SW 1271 (cell line): Measurements from ENCODE around the gene SH3YL1.
"Not testable (repeated sequence)": the region's sequence is repeated elsewhere in the genome, so short reads cannot be mapped to it uniquely, and the experiment has no call there.

Experiments
- DNase-seq, 2 experiments: peaks; one replicate each; lab custom pipeline; 2025; lab: John Stamatoyannopoulos, UW

Gene SH3YL1

GRCh38 chr2:177733-178132, 86.1 kb downstream of the SH3YL1 start:
- no peak for DNase-seq

DNA sequence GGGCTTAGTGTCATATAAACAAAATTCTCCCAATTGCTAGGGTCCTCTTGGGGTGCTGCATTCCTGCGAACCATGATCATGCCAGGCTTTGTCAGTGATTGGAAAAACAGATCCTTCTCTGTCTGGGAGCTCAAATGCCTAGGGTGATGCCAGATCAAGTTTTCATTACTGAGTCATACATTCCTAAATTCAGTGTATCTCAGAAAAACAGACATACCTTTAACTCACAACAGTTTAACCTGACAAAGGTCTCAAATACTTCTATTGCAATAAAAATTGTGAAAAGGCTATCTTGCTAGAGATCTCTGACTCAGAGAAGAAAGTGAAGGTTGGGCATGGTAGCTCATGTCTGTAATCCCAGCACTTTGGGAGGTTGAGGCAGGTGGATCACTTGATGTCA, 86.9 kb downstream of the SH3YL1 start:
- no peak for DNase-seq

DNA sequence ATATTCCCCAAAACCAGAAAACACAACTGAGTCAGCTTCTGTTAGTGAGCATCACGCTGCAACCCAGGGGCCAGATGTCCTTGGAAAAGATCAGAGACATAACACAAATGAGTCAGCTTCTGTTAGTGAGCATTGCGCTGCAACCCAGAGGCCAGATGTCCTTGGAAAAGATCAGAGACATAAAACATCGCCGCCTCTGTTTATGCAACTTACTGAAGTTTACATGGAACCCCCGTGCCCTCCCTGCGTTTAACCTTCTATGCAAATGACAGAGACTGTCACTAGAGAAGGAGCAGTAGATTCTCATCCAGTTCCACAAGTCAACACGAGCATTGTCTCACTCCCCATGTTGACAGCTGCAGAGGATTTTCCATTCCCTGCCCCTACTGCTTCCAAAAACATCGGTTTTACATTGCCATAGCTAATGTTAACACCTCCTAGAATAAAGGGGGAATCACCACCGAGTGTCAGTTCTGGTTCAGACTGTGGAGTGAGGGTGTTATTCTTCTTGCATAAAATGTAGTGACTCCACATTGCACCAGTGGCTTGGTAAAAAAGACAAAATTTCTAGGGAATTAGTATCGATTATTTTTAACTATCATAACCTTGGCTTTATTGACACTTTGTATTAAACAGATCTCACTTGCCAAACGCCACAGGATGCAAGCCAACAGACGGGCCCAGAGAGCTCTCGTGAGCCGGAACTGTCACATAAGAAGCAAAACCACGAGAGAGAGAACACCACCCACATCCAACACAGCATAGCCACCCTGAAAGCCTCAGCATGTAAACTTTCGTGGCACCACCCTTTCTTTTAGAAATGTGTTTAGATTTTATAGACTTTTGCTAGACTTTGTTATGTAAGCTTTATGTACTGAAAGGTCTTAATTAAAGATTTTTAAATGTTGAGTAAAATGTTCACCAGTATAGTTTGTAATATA, 87.7 kb downstream of the SH3YL1 start:
- no peak for DNase-seq

GRCh38 chr2:175161-175786, 88.6 kb downstream of the SH3YL1 start:
- no peak for DNase-seq

DNA sequence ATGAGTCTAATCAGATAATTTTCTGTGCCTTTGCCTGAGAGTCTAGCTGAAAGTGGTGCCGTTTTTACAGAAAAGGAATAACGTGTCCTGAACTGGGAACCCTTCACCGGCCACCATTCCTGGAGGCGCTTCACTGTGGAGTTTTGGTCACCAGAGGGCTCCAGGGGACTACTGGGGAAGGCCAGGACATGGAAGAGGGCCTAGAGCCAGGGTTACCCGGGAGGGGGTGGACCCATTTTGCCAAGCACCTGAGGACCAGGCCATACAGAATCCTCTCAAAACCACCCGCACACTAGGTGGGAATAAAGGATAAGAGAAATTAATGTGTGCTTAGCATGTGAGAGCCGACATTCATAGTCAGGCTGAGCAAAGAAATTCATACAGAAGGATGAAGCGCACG, 91.7 kb downstream of the SH3YL1 start:
- DNase-seq, result not testable (repeated sequence)

GRCh38 chr2:169741-170140, 94.1 kb downstream of the SH3YL1 start:
- no peak for DNase-seq
